GM12878 (cell line): ENCODE data around the gene HTT-AS. TPM values are rescaled to one million over a fixed set of nuclear protein-coding genes. Genes with fewer than 3 reads are reported as not detected.

ENCODE experiments used
- ATAC-seq: fragments of 200-7000 bp; cut with Tn5 transposase; 3 replicates; pipeline ENCODE4 v1.9.1; 2020; ENCODE audit warnings: mild to moderate bottlenecking, moderate library complexity
- BruUV-seq: library from RNA; stranded (reverse); fragments of 400-500 nt; replicated peaks from 2 replicates; lab custom pipeline; 2021; lab: Mats Ljungman, UMichigan
- CTCF ChIA-PET: fragments of 300-600 bp; sonication (Branson Sonifier 250); formaldehyde crosslinking; extraction: SDS; loops from one replicate; lab custom pipeline; 2021; ENCODE audit warnings: inconsistent platforms; lab: Yijun Ruan, JAX
- POLR2A ChIA-PET: fragments of 350-600 bp; formaldehyde crosslinking; extraction: SDS; loops from one replicate; lab custom pipeline; 2021; ENCODE audit warnings: inconsistent platforms; lab: Charles Lee
- RAD21 ChIA-PET: fragments of 300-600 bp; sonication (Branson Sonifier 250); formaldehyde crosslinking; loops from one replicate; lab custom pipeline; 2023; ENCODE audit warnings: antibody characterized with exemption; ENCODE audit not compliant: unreplicated experiment; lab: Charles Lee
- SMC1A ChIA-PET: fragments of 300-600 bp; sonication (Branson Sonifier 250); formaldehyde crosslinking; loops from one replicate; lab custom pipeline; 2023; ENCODE audit not compliant: unreplicated experiment, uncharacterized antibody; lab: Charles Lee
- DNase-seq: peaks from one replicate; pipeline ENCODE4 v3.0.0-alpha.2; 2011; ENCODE audit warnings: low read depth, low spot score
- FAIRE-seq: peaks from 3 replicates; lab custom pipeline; 2011; peaks lifted over from hg19 to GRCh38; lab: Jason Lieb, UNC
- H2AFZ ChIP-seq: 2 replicates; pipeline ENCODE4 v1.6.0; 2011; ENCODE audit warnings: low read depth, low read length, control low read depth; ENCODE audit not compliant: control insufficient read depth
- H3K27ac ChIP-seq: 2 replicates; pipeline ENCODE4 v1.5.1; 2011; ENCODE audit warnings: control low read depth; ENCODE audit not compliant: control insufficient read depth, insufficient read depth
- H3K27me3 ChIP-seq, 2 experiments: replicated peaks in 1 of 2; 2 replicates each; pipeline versions ENCODE4 v1.6.0 to v1.6.1; 2011; ENCODE audit warnings: low read length in 1 of 2; ENCODE audit not compliant: control insufficient read depth in 2 of 2, insufficient read depth in 2 of 2
- H3K36me3 ChIP-seq, 2 experiments: 2 replicates each; pipeline ENCODE4 v1.5.1; 2011; ENCODE audit warnings: low read length in 1 of 2; ENCODE audit not compliant: control insufficient read depth in 2 of 2, insufficient read depth in 2 of 2
- H3K4me1 ChIP-seq: 2 replicates; pipeline ENCODE4 v1.6.1; 2011; ENCODE audit warnings: mild to moderate bottlenecking, low read length, moderate library complexity, mixed read lengths; ENCODE audit not compliant: control insufficient read depth, insufficient read depth
- H3K4me2 ChIP-seq: 2 replicates; pipeline ENCODE4 v1.6.0; 2011; ENCODE audit warnings: control low read depth; ENCODE audit not compliant: control insufficient read depth, insufficient read depth
- H3K4me3 ChIP-seq: fragments of 200-600 bp; sonication (generic); 2 replicates; pipeline ENCODE4 v1.5.1; 2016
- H3K79me2 ChIP-seq: 2 replicates; pipeline ENCODE4 v1.6.0; 2011; ENCODE audit warnings: low read length; ENCODE audit not compliant: control insufficient read depth, insufficient read depth
- H3K9ac ChIP-seq: 2 replicates; pipeline ENCODE4 v1.8.0; 2011; ENCODE audit warnings: low read length, control low read depth, mixed read lengths; ENCODE audit not compliant: control insufficient read depth, insufficient read depth
- H3K9me3 ChIP-seq: replicated peaks from 3 replicates; pipeline ENCODE4 v1.5.1; 2011; ENCODE audit warnings: mild to moderate bottlenecking, low read length; ENCODE audit not compliant: control insufficient read depth, insufficient read depth
- H4K20me1 ChIP-seq: 2 replicates; pipeline ENCODE4 v1.6.0; 2011; ENCODE audit not compliant: control insufficient read depth, insufficient read depth
- HDAC2 ChIP-seq: fragments of 200-600 bp; sonication (generic); IDR thresholded peaks from 2 replicates; pipeline ENCODE4 v1.6.1; 2017
- NFYA ChIP-seq: IDR thresholded peaks from 2 replicates; pipeline ENCODE4 v1.6.1; 2011; ENCODE audit warnings: low read depth, mild to moderate bottlenecking, low read length, improper control_type of control experiment, borderline replicate concordance
- NFYB ChIP-seq: IDR thresholded peaks from 2 replicates; pipeline ENCODE4 v1.6.1; 2011; ENCODE audit warnings: low read depth, mild to moderate bottlenecking, low read length, improper control_type of control experiment, moderate library complexity; ENCODE audit not compliant: insufficient read depth
- SMARCA5 ChIP-seq: fragments of 450-650 bp; IDR thresholded peaks from 2 replicates; pipeline ENCODE4 v1.6.1; 2017; ENCODE audit warnings: mild to moderate bottlenecking
- SRF ChIP-seq, 2 experiments: IDR thresholded peaks; 2 replicates each; pipeline ENCODE4 v1.6.1; 2011; ENCODE audit warnings: low read depth in 2 of 2, low read length in 2 of 2, mild to moderate bottlenecking in 1 of 2, moderate library complexity in 1 of 2
- TCF12 ChIP-seq: IDR thresholded peaks from 2 replicates; pipeline ENCODE4 v1.6.1; 2011; ENCODE audit warnings: low read depth, mild to moderate bottlenecking, low read length
- WGBS: methylation state at CpG from one replicate; pipeline ENCODE4 v1.1.6; 2016; ENCODE audit warnings: low lambda C conversion rate; ENCODE audit not compliant: insufficient replicate concordance, insufficient coverage; ENCODE audit errors: missing lambda C conversion rate; 5-methylcytosine and 5-hydroxymethylcytosine counted together
- in situ Hi-C: fragments of 300-500 bp; cut with MboI; formaldehyde crosslinking; loops from 9 replicates; pipeline ENCODE4 v1.14.3; 2018; ENCODE audit warnings: mixed read lengths
- intact Hi-C: fragments of 100-400 bp; cut with micrococcal nuclease; formaldehyde crosslinking; loops from one replicate; pipeline ENCODE4 v1.14.2; 2022; ENCODE audit not compliant: unreplicated experiment
- polyA plus RNA-seq, 11 experiments: library from polyadenylated mRNA; depleted of rRNA in 4 of 11; unstranded in 6 of 11; stranded (reverse) in 5 of 11; fragments of >200 nt; fragmentation: Nextera tagmentation in 4 of 11; fragmentation: Illumina TruSeq in 1 of 11; extraction: Ambion mirVana in 4 of 11; extraction: Trizol in 1 of 11; gene quantifications; 1 replicate in 1 of 11; 2 replicates in 10 of 11; pipeline versions ENCODE4 v1.2.1 to v1.2.3, GENCODE V29; 2011 to 2016; ENCODE audit warnings: inconsistent platforms in 2 of 11, missing spikeins in 2 of 11, low read depth in 1 of 11
- total RNA-seq, 4 experiments: library from RNA; depleted of rRNA in 3 of 4; stranded (reverse); fragments of >200 nt in 3 of 4; fragmentation: Illumina TruSeq in 1 of 4; extraction: Trizol in 1 of 4; gene quantifications; 2 replicates each; pipeline versions ENCODE4 v1.2.1 to v1.2.3, GENCODE V29; 2013 to 2021
- TF ChIP-seq, protein P1 (sequence below), 3 experiments: IDR thresholded peaks in 2 of 3; conservative IDR thresholded peaks in 1 of 3; 2 replicates each; pipeline ENCODE4 v1.5.1; 2011; ENCODE audit warnings: low read depth in 3 of 3, low read length in 3 of 3, mild to moderate bottlenecking in 3 of 3, control low read depth in 2 of 3, moderate library complexity in 2 of 3, inconsistent platforms in 1 of 3, mixed read lengths in 1 of 3; ENCODE audit not compliant: control insufficient read depth in 2 of 3, insufficient read depth in 1 of 3; ENCODE audit errors: extremely low read depth in 1 of 3
- TF ChIP-seq, protein P2 (sequence below): fragments of 450-650 bp; IDR thresholded peaks from 2 replicates; pipeline ENCODE4 v1.6.1; 2017; ENCODE audit warnings: low read depth, mild to moderate bottlenecking, moderate library complexity
- TF ChIP-seq, protein P3 (sequence below): fragments of 450-650 bp; conservative IDR thresholded peaks from 2 replicates; pipeline ENCODE4 v1.6.1; 2017; ENCODE audit warnings: mild to moderate bottlenecking, moderate library complexity

HTT-AS gene
- total and polyA plus RNA-seq, 10 of the 15 experiments (the other 5 are each of a cell fraction or from before 2014, with no cell fraction given) = not detected

DNA sequence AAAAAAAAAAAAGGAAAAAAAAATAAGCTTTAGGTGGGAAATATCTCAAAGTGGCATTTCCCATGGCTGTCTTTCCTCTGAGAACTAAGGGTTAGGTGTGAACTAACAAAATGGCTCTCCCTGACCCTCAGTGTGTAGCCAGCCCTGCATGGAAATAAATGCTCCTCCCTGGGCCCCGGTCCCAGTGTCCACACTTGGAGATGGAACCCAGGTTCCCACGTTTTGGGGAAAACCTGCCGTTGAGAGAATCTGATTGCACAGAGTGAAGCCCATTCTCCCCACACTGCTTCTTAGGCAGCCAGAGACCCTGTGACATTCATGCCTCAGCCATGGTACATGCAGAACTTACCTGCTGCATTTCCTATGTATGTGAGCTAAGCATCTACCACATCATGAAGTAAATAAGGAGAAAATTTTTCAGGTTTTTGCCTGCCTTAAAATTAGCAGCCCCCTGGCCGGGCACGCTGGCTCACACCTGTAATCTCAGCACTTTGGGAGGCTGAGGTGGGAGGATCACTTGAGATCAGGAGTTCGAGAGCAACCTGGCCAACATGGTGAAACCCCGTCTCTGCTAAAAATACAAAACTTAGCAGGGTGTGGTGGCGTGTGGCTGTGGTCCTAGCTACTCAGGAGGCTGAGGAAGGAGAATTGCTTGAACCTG, 34.5 kb downstream of the HTT-AS start:
- FAIRE-seq (no peak), ATAC-seq (no peak), DNase-seq (no peak)
- TF ChIP-seq, protein P1, sequence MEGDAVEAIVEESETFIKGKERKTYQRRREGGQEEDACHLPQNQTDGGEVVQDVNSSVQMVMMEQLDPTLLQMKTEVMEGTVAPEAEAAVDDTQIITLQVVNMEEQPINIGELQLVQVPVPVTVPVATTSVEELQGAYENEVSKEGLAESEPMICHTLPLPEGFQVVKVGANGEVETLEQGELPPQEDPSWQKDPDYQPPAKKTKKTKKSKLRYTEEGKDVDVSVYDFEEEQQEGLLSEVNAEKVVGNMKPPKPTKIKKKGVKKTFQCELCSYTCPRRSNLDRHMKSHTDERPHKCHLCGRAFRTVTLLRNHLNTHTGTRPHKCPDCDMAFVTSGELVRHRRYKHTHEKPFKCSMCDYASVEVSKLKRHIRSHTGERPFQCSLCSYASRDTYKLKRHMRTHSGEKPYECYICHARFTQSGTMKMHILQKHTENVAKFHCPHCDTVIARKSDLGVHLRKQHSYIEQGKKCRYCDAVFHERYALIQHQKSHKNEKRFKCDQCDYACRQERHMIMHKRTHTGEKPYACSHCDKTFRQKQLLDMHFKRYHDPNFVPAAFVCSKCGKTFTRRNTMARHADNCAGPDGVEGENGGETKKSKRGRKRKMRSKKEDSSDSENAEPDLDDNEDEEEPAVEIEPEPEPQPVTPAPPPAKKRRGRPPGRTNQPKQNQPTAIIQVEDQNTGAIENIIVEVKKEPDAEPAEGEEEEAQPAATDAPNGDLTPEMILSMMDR (IDR thresholded peaks at IDR 0.05 in 2 of 3, conservative IDR thresholded peaks at IDR 0.05 in 1 of 3; ENCODE audit: control insufficient read depth in 2 of 3, extremely low read depth in 1 of 3, insufficient read depth in 1 of 3, low read depth in 3 of 3, low read length in 3 of 3) = no peak
- TF ChIP-seq, protein P2, sequence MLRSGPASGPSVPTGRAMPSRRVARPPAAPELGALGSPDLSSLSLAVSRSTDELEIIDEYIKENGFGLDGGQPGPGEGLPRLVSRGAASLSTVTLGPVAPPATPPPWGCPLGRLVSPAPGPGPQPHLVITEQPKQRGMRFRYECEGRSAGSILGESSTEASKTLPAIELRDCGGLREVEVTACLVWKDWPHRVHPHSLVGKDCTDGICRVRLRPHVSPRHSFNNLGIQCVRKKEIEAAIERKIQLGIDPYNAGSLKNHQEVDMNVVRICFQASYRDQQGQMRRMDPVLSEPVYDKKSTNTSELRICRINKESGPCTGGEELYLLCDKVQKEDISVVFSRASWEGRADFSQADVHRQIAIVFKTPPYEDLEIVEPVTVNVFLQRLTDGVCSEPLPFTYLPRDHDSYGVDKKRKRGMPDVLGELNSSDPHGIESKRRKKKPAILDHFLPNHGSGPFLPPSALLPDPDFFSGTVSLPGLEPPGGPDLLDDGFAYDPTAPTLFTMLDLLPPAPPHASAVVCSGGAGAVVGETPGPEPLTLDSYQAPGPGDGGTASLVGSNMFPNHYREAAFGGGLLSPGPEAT = no peak
- TF ChIP-seq NFYB (no peak), SMARCA5 (no peak), NFYA (no peak), SRF (IDR thresholded peaks at IDR 0.05; ENCODE audit: low read depth in 2 of 2, low read length in 2 of 2) (no peak), HDAC2 (no peak), TCF12 (no peak)
- TF ChIP-seq, protein P3, sequence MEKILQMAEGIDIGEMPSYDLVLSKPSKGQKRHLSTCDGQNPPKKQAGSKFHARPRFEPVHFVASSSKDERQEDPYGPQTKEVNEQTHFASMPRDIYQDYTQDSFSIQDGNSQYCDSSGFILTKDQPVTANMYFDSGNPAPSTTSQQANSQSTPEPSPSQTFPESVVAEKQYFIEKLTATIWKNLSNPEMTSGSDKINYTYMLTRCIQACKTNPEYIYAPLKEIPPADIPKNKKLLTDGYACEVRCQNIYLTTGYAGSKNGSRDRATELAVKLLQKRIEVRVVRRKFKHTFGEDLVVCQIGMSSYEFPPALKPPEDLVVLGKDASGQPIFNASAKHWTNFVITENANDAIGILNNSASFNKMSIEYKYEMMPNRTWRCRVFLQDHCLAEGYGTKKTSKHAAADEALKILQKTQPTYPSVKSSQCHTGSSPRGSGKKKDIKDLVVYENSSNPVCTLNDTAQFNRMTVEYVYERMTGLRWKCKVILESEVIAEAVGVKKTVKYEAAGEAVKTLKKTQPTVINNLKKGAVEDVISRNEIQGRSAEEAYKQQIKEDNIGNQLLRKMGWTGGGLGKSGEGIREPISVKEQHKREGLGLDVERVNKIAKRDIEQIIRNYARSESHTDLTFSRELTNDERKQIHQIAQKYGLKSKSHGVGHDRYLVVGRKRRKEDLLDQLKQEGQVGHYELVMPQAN = no peak
- Histone ChIP-seq H3K36me3 (no peaks in the 10 kb centered on the region; a peak in 1 of 4 replicates), H3K9me3 (no peaks in the 10 kb centered on the region), H3K4me3 (peak overlapping the region; percentile 26; the same call in 1 of the 2 replicates), H3K27ac (peak overlapping the region; percentile 95), H2AFZ (no peak overlapping the region; the same call in 1 of the 2 replicates), H3K27me3 (no peaks in the 10 kb centered on the region), H4K20me1 (no peaks in the 10 kb centered on the region; the same call in 1 of the 2 replicates), H3K4me1 (peaks cover 49% of the 10 kb centered on the region), H3K4me2 (peak overlapping the region; percentile 98), H3K9ac (peak overlapping the region; percentile 93), H3K79me2 (peaks cover 12% of the 10 kb centered on the region)
- WGBS = 34% methylated on average over 8 of the region's 8 CpGs
- SMC1A ChIA-PET = interaction anchor here (0.8 to 3.0 kb wide), 5 partner anchors 26 to 62 kb away, joined by 3 to 12 read pairs (median 3); no protein-coding TSS in a partner anchor
- CTCF ChIA-PET = interaction anchor here (0.6 to 5.8 kb wide), 3 partner anchors 14 to 62 kb away, joined by 3 to 54 read pairs (median 6); no protein-coding TSS in a partner anchor
- BruUV-seq = no TSS peak
- RAD21 ChIA-PET = interaction anchor here (0.7 to 2.6 kb wide), 3 partner anchors 26 to 276 kb away, joined by 3 to 6 read pairs (median 3); no protein-coding TSS in a partner anchor
- in situ Hi-C loops (loop anchor here (10.0 kb wide), 1 partner anchor 65 kb away; no protein-coding TSS in a partner anchor), intact Hi-C loops (loop anchor here (2.0 to 10.0 kb wide), 2 partner anchors 77 to 275 kb away; partner anchors contain the start of genes GRK4 and NOP14)
- POLR2A ChIA-PET = interaction anchor here (0.6 to 2.8 kb wide), 2 partner anchors 15 to 39 kb away, joined by 4 to 14 read pairs; no protein-coding TSS in a partner anchor
